Measurements from ENCODE around the gene RALGAPB.
"Not testable (repeated sequence)": the region's sequence is repeated elsewhere in the genome, so short reads cannot be mapped to it uniquely, and the experiment has no call there.

The RALGAPB gene

GRCh38 chr20:38589967-38590675, 117.5 kb downstream of the RALGAPB start:
- no peak for DNase-seq

GRCh38 chr20:38590676-38591473, 118.2 kb downstream of the RALGAPB start:
- no peak for DNase-seq

GRCh38 chr20:38591474-38592410, 119.1 kb downstream of the RALGAPB start:
- DNase-seq = no peak

GRCh38 chr20:38592411-38592790, 119.8 kb downstream of the RALGAPB start:
- DNase-seq = not testable (repeated sequence)

- not testable (repeated sequence) for DNase-seq
Observed at GRCh38 chr20:38594281-38594680, 121.6 kb downstream of the RALGAPB start.

- DNase-seq = not testable (repeated sequence)
Observed at GRCh38 chr20:38595886-38596285, 123.2 kb downstream of the RALGAPB start.

GRCh38 chr20:38599410-38599882, 126.8 kb downstream of the RALGAPB start:
- DNase-seq = no peak

GRCh38 chr20:38600057-38600456, 127.4 kb downstream of the RALGAPB start:
- DNase-seq = no peak

- DNase-seq = no peak
Observed at GRCh38 chr20:38601216-38602184, 128.9 kb downstream of the RALGAPB start, which contains the start of gene ARHGAP40. ARHGAP40 (plus strand) TSS chr20:38601809.

- no peak for DNase-seq
Observed at GRCh38 chr20:38602185-38602581, 129.5 kb downstream of the RALGAPB start.

- DNase-seq = no peak
Observed at GRCh38 chr20:38603286-38603685, 130.6 kb downstream of the RALGAPB start.

GRCh38 chr20:38604873-38605303, 132.2 kb downstream of the RALGAPB start:
- no peak for DNase-seq

- no peak for DNase-seq
Observed at GRCh38 chr20:38607351-38607750, 134.7 kb downstream of the RALGAPB start.

- no peak for DNase-seq
Observed at GRCh38 chr20:38608188-38608587, 135.5 kb downstream of the RALGAPB start.

GRCh38 chr20:38609815-38610214, 137.2 kb downstream of the RALGAPB start:
- DNase-seq = no peak

GRCh38 chr20:38610521-38610920, 137.9 kb downstream of the RALGAPB start:
- DNase-seq = no peak

GRCh38 chr20:38612751-38613515, 140.3 kb downstream of the RALGAPB start:
- DNase-seq = no peak

- DNase-seq = no peak
Observed at GRCh38 chr20:38615283-38615682, 142.6 kb downstream of the RALGAPB start.

GRCh38 chr20:38616457-38616856, 143.8 kb downstream of the RALGAPB start:
- DNase-seq = no peak

GRCh38 chr20:38617011-38617829, 144.6 kb downstream of the RALGAPB start:
- DNase-seq = no peak

Data from DMS 273 treated with DMSO at 0.1 percent for 48 hours (cell line).